Testis (tissue), 2 donors: ENCODE data around the gene OR10A5.

Experiments used
- CTCF ChIP-seq, 3 experiments: fragments of 450-650 bp in 2 of 3; fragments of 200-600 bp in 1 of 3; sonication (generic) in 1 of 3; IDR thresholded peaks; one replicate each; pipeline ENCODE4 v1.5.1; 2016 to 2019; ENCODE audit warnings: antibody characterized with exemption in 3 of 3, mild to moderate bottlenecking in 2 of 3, moderate library complexity in 1 of 3
- POLR2A ChIP-seq: fragments of 450-650 bp; IDR thresholded peaks from one replicate; pipeline ENCODE4 v1.6.1; 2017; ENCODE audit warnings: antibody characterized with exemption, mild to moderate bottlenecking, moderate library complexity

GRCh38 chr11:6864438-6864837 is 19.0 kb downstream of the OR10A5 start:
- no peak for TF ChIP-seq CTCF (IDR thresholded peaks at IDR 0.05)
- TF ChIP-seq POLR2A, result no peak
